GM19397 (cell line): ENCODE data around the gene H1-8.
A peak's percentile ranks its signal among the peaks of the same experiment; 100 is the strongest.
"Not testable (repeated sequence)": the region's sequence is repeated elsewhere in the genome, so short reads cannot be mapped to it uniquely, and the experiment has no call there.

ENCODE experiments used
- ATAC-seq: cut with Tn5 transposase; IDR thresholded peaks from one replicate; pipeline ENCODE4 v1.9.1; 2021; ENCODE audit warnings: mild to moderate bottlenecking, moderate library complexity; ENCODE audit not compliant: unreplicated experiment

H1-8 gene

DNA sequence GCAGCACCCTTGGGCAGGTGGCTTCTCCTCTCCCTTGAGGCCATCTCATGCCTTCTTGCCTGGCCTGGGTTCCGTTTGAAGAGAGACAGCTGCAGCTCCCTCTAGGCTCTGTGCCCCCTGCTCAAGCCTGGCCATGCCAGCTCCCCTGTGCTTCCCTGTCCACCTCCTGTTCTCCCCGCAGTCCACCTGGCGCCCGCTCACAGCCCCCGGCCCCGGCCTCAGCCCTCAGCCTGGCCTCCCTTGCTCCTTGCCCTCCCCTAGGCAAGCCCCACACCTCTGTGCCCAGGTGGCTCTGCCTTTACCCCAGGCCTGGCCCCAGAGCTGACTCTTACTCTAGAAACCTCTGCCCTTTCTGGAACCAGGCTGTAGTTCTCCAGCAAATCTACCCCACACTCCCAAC is 28.4 kb upstream of the H1-8 start:
- ATAC-seq = no peak

DNA sequence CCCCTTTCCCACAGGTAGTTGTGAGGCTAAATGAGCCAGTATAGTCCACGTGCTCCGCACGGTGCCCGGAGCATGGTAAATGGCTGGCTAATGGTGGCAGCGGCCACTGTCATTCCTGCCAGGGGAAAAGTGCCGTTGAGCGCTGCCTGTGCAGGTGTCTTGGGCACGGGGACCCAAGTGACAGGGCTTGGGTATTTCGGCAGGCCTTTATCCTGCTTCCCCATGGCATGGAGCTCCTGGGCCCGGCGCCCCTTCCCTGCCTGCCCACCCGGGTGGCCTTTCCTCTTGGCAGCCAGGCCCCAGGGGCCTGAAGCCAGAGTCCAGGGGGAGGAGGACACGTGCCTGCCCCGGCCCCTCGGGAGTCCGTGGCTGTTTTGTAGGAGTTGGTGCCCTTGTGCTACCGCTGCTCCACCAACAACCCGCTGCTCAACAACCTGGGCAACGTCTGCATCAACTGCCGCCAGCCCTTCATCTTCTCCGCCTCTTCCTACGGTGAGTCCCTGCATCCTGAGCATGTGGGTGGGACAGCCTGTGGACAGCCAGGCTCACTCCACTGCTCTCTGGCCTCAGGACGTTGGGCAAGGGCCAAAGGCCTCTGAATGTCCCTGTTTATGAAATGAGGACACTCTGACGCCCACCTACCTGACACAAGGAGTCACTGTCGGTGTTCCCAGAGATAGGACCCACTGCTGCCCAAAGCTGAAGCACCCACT is 27.7 kb upstream of the H1-8 start:
- not testable (repeated sequence) for ATAC-seq

- ATAC-seq = not testable (repeated sequence)
These were observed 27.0 kb upstream of the H1-8 start for GRCh38 chr3:129515821-129516432.

DNA sequence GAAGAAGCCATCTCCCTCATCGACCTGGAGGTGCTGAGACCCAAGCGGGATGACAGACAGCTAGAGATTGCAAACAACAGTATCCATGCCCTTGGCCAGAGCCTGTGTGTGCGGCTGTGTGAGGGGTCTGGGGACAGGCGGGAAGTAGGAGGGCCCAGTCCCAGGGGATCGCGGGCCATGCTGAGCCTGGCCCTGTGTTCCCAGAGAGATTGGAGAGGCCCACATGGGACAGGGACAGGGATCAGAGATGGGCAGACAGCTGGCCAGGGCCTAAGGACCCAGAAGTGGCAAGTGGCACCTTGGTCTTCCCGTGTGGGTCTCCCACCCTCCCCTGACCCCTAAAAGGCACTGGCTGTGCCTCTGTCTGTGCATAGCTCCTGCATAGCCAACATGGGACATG is 25.5 kb upstream of the H1-8 start:
- ATAC-seq = no peak

- no peak for ATAC-seq
These were observed 24.9 kb upstream of the H1-8 start for GRCh38 chr3:129518038-129518561.

GRCh38 chr3:129518581-129518980 is 24.4 kb upstream of the H1-8 start:
- ATAC-seq = no peak

DNA sequence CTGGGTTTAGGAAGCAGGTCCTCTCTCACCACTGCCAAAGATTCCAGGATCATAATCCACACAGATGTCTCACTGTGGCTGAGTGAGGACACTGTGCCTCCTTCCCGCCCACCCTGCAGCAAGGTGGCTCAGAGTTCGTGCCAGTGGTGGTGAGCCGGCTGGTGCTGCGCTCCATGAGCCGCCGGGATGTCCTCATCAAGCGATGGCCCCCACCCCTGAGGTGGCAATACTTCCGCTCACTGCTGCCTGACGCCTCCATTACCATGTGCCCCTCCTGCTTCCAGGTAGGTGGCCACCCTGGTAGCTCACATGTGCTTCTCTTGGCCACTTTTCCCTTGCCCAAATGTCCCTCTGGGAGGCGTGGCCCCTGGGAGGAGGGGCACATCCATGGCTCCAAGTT is 23.5 kb upstream of the H1-8 start:
- no peak for ATAC-seq

DNA sequence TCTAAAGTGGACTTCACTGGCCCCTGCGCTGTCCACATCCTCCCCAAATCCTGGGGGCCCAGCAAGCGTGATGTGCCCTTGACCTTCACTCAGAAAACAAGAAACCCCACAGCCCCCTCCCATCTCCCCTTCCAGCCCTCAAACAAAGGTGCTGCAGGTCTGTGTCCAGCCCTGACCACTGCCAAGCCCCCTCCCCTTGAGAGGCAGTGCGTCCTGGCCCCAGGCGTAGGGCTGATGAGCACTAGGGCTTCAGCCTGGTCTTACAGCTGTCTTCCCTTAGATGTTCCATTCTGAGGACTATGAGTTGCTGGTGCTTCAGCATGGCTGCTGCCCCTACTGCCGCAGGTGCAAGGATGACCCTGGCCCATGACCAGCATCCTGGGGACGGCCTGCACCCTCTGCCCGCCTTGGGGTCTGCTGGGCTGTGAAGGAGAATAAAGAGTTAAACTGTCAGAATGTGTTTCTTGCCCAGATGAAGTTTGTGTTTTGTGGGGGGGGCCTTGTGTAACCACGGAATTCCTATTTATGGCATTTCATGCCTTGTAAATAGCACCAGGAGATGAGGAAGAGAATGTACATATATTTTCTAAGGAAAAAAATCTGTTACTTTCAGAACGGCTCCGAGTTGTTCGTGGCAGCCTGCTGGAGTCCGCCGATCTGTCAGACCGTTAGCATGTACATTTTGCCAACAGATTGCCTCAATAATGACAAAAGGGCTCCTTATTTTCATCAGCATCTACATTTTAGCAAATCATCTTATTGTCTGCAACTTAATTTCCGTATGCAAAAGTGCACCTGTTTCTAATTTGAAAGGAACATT is 22.9 kb upstream of the H1-8 start:
- no peak for ATAC-seq

DNA sequence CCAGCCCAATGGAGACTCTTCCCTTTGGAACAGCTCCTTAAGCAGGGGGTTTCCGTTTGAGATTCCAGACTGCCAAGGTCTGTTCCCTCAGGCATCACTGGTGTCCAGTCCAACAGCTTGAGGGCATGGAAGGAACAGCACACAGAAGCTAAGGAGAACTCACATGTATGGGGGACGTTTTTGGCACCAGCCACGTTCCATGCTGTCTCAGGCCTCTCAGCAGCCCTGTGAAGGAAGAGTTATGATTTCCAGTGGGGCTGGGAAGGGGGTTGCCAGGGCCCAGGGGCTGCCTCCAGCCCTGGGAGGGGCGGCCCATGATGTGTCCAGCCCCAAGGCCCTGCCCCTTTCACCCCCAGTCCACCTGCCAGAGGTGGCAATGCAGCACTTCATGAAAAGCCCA is 22.0 kb upstream of the H1-8 start:
- no peak for ATAC-seq

- ATAC-seq = no peak
These were observed 21.4 kb upstream of the H1-8 start for GRCh38 chr3:129521611-129522010.

DNA sequence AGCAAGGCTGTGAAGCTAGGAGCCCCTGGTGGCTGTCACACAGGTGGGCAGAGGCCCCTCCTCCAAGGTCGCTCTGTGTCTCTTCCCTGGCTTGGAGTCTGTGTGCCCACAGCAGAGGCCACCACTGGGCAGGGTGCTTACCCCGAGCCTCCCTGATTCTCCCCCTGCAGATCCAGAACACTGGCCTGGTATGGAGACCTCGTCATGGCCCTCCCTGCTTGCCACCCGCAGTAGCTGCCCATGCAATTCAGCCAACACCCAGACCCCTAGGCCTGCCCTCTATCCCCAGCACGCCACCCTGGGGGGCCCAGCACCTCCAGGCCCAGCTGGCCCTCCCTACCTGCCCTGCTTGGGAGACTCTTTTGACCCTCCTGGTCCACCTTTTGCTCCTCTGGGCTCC is 20.0 kb upstream of the H1-8 start:
- no peak for ATAC-seq

DNA sequence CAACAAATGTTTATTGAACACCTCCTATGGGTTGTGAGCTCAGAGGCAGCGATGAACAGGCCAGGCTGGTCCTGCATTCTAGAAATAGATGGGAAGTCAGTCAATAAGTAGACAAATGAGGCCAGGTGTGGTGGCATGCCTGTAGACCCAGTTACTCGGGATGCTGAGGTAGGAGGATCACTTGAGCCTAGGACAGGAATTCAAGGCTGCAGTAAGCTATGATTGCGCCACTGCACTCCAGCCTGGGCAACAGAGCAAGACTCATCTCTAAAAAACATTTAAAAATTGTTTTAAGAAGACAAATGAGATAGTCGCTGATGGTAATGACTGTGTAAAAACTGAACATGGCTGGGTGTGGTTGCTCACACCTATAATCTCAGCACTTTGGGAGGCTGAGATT is 18.9 kb upstream of the H1-8 start:
- ATAC-seq = no peak

- ATAC-seq = no peak
These were observed 17.5 kb upstream of the H1-8 start for GRCh38 chr3:129525341-129525968.

- ATAC-seq = peak; percentile 83
These were observed 16.7 kb upstream of the H1-8 start for GRCh38 chr3:129526121-129526900.

DNA sequence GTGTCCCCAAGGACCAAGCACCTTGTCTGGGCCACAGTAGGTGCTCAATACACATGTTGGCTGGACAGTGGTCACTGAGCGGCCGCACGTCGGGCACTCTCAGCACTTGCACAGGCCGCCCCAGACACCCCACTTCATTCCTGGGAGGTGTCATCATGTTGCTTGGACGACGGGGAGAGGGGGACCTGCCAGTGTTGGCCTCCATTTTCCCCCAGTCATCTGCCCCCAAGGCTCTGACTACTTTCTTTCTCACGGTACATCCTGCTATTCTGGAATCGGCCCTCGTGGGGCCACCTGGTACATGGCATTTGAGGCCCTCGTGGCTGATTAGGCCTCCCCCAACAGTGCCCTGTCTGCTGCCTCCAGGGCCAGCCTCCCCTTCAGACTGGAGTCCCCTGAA is 15.7 kb upstream of the H1-8 start:
- no peak for ATAC-seq

DNA sequence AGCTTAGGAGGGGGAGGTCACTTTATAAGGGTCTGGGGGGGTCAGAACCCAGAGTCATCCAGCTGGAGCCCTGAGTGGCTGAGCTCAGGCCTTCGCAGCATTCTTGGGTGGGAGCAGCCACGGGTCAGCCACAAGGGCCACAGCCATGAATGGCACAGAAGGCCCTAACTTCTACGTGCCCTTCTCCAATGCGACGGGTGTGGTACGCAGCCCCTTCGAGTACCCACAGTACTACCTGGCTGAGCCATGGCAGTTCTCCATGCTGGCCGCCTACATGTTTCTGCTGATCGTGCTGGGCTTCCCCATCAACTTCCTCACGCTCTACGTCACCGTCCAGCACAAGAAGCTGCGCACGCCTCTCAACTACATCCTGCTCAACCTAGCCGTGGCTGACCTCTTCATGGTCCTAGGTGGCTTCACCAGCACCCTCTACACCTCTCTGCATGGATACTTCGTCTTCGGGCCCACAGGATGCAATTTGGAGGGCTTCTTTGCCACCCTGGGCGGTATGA is 14.3 kb upstream of the H1-8 start, which contains the start of gene RHO:
Gene RHO (plus strand): TSS at position 51 of the 512 bp plus-strand sequence. CDS start 95 bp downstream, at position 146.
- ATAC-seq = no peak

DNA sequence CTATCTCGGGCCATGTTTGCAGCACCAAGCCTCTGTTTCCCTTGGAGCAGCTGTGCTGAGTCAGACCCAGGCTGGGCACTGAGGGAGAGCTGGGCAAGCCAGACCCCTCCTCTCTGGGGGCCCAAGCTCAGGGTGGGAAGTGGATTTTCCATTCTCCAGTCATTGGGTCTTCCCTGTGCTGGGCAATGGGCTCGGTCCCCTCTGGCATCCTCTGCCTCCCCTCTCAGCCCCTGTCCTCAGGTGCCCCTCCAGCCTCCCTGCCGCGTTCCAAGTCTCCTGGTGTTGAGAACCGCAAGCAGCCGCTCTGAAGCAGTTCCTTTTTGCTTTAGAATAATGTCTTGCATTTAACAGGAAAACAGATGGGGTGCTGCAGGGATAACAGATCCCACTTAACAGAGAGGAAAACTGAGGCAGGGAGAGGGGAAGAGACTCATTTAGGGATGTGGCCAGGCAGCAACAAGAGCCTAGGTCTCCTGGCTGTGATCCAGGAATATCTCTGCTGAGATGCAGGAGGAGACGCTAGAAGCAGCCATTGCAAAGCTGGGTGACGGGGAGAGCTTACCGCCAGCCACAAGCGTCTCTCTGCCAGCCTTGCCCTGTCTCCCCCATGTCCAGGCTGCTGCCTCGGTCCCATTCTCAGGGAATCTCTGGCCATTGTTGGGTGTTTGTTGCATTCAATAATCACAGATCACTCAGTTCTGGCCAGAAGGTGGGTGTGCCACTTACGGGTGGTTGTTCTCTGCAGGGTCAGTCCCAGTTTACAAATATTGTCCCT is 13.4 kb upstream of the H1-8 start:
- no peak for ATAC-seq

- no peak for ATAC-seq
These were observed 12.7 kb upstream of the H1-8 start for GRCh38 chr3:129530251-129530791.

DNA sequence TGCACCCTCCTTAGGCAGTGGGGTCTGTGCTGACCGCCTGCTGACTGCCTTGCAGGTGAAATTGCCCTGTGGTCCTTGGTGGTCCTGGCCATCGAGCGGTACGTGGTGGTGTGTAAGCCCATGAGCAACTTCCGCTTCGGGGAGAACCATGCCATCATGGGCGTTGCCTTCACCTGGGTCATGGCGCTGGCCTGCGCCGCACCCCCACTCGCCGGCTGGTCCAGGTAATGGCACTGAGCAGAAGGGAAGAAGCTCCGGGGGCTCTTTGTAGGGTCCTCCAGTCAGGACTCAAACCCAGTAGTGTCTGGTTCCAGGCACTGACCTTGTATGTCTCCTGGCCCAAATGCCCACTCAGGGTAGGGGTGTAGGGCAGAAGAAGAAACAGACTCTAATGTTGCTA is 12.2 kb upstream of the H1-8 start:
- ATAC-seq = no peak
